Loucy (cell line): ENCODE data around the gene RHCG.

Source experiments
- EZH2phosphoT487 ChIP-seq: fragments of 200-600 bp; IDR thresholded peaks from 2 replicates; pipeline ENCODE4 v1.6.1; 2018; ENCODE audit warnings: antibody characterized with exemption, mild to moderate bottlenecking, moderate library complexity, borderline replicate concordance
- TF ChIP-seq, protein P1 (sequence below): fragments of 200-600 bp; sonication (generic); conservative IDR thresholded peaks from 2 replicates; pipeline ENCODE4 v1.5.1; 2014; ENCODE audit warnings: mild to moderate bottlenecking, antibody characterized with exemption, low read length

DNA sequence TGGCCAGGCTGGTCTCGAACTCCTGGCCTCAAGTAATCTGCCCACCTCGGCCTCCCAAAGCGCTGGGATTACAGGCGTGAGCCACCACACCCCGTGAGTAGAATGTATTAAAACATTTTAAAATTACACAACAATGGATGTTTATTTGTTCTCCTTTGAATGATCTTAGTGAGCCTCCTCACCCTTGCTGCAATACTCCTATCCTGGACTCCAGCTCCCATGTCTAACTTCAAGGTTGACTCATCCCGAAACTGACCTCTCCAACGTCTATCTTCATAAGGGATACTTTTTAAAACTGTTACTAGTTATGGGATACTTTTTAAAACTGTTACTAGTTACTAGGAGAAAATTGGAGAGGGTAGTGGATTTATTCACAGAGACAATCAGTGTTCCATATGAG, 17.8 kb upstream of the RHCG start:
- TF ChIP-seq, protein P1, sequence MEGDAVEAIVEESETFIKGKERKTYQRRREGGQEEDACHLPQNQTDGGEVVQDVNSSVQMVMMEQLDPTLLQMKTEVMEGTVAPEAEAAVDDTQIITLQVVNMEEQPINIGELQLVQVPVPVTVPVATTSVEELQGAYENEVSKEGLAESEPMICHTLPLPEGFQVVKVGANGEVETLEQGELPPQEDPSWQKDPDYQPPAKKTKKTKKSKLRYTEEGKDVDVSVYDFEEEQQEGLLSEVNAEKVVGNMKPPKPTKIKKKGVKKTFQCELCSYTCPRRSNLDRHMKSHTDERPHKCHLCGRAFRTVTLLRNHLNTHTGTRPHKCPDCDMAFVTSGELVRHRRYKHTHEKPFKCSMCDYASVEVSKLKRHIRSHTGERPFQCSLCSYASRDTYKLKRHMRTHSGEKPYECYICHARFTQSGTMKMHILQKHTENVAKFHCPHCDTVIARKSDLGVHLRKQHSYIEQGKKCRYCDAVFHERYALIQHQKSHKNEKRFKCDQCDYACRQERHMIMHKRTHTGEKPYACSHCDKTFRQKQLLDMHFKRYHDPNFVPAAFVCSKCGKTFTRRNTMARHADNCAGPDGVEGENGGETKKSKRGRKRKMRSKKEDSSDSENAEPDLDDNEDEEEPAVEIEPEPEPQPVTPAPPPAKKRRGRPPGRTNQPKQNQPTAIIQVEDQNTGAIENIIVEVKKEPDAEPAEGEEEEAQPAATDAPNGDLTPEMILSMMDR, result no peak
- no peak for TF ChIP-seq EZH2phosphoT487
